GM12892 (cell line): Measurements from ENCODE around the gene MACROD2.

Experiments used
- DNase-seq: peaks from one replicate; pipeline ENCODE4 v3.0.0; 2011; ENCODE audit not compliant: insufficient read length
- FAIRE-seq: peaks from 2 replicates; lab custom pipeline; 2011; peaks lifted over from hg19 to GRCh38; lab: Jason Lieb, UNC
- POLR2A ChIP-seq: IDR thresholded peaks from 2 replicates; pipeline ENCODE4 v1.6.1; 2011; ENCODE audit warnings: low read depth, low read length, control low read depth
- POLR2AphosphoS5 ChIP-seq: IDR thresholded peaks from 2 replicates; pipeline ENCODE4 v1.6.1; 2011; ENCODE audit warnings: low read depth, low read length, control low read depth
- TAF1 ChIP-seq: IDR thresholded peaks from 2 replicates; pipeline ENCODE4 v1.6.1; 2011; ENCODE audit warnings: low read depth, mild to moderate bottlenecking, control low read depth, low read length, borderline replicate concordance

MACROD2 gene

DNA sequence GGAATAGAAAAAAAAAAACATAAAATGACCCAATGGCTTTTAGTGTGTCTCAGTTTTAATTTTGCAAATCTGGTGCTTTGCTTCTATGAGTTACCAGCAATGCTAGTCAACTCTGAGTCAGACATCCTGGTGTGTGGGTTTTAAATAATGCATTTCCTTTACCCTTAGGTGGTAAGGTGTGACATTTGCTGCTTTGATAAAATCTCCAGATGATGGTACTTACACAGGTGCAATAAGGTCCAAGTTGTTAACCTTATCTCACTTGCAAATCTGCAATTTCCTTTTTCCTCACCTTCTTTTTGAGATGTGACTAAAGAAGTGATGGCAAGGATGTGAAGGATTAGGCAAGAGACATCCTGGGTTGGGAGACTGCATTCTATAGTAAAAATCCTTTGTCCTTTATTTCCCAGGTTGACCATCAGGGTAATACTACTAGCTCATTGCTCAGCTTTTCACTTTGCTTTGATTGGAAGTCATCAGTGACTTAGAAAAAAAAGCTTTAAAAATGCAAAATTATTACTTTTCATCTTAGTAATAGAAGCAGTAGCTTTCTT lies 1160.6 kb downstream of the MACROD2 start:
- FAIRE-seq = no peak
- TF ChIP-seq TAF1 (no peak), POLR2A (no peak)
- no peak for DNase-seq

GRCh38 chr20:15158533-15158932 lies 1163.2 kb downstream of the MACROD2 start:
- no peak for DNase-seq
- no peak for FAIRE-seq
- TF ChIP-seq POLR2A (no peak), TAF1 (no peak), POLR2AphosphoS5 (no peak)

- DNase-seq = no peak
- FAIRE-seq = peak; percentile 89
- TF ChIP-seq TAF1 (no peak), POLR2A (no peak), POLR2AphosphoS5 (no peak)
These were observed 1166.8 kb downstream of the MACROD2 start for GRCh38 chr20:15162079-15162647.

DNA sequence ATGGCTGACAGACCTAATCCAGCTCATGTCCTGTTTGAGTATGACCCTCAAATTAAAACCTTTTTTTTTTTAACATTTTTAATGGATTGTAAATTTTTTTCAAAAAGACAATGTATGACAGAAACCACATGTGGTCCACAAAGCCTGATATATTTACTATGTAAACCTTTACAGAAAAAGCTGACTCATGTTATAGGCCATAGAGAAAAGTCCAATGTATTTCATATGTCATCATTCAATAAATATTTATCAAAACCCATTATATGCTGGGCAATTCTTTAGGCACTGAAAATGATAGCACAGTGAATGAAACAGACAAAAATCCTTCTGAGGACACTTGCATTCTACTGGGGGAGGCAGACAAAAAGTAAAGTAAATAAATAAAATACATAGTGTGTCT lies 1168.3 kb downstream of the MACROD2 start:
- FAIRE-seq (no peak), DNase-seq (no peak)
- TF ChIP-seq POLR2A = no peak
- no peak for TF ChIP-seq TAF1
- no peak for TF ChIP-seq POLR2AphosphoS5

- no peak for FAIRE-seq
- TF ChIP-seq TAF1 = no peak
- no peak for TF ChIP-seq POLR2A
- TF ChIP-seq POLR2AphosphoS5 = no peak
These were observed 1169.4 kb downstream of the MACROD2 start for GRCh38 chr20:15164726-15165125.

GRCh38 chr20:15166744-15167143 lies 1171.4 kb downstream of the MACROD2 start:
- no peak for TF ChIP-seq POLR2AphosphoS5
- no peak for TF ChIP-seq POLR2A
- TF ChIP-seq TAF1 = no peak
- no peak for FAIRE-seq
- DNase-seq = no peak

More at GRCh38 chr20:15164726-15165125, 1169.4 kb downstream of the MACROD2 start:
- DNase-seq = no peak

GRCh38 chr20:15171016-15171415 lies 1175.7 kb downstream of the MACROD2 start:
- TF ChIP-seq POLR2AphosphoS5 = no peak
- TF ChIP-seq TAF1 = no peak
- no peak for TF ChIP-seq POLR2A
- FAIRE-seq (no peak), DNase-seq (no peak)

- FAIRE-seq (no peak), DNase-seq (no peak)
- TF ChIP-seq POLR2AphosphoS5 (no peak), TAF1 (no peak), POLR2A (no peak)
These were observed 1181.6 kb downstream of the MACROD2 start for GRCh38 chr20:15176929-15177328.

- FAIRE-seq (no peak), DNase-seq (no peak)
- TF ChIP-seq POLR2AphosphoS5 (no peak), TAF1 (no peak), POLR2A (no peak)
These were observed 1183.3 kb downstream of the MACROD2 start for GRCh38 chr20:15178581-15178980.

DNA sequence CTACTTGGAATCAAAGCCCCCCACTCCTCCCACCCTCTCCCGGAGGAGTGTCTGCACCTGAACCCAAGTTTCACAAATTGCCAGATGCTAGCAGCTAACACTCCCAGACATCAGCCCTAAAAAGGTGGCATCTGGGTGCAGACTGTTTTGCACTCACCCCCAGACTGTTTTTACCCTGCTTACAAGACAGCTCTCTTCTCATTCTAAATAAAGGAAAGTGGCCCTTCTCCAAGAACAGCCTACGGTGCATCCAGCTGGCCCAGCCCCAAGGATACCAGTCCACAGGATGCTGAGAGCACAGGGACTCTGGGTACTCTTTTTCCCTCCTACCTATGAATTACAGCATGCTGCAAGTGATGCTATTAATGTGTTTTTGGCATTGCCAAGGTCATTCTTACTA lies 1184.1 kb downstream of the MACROD2 start:
- no peak for DNase-seq
- FAIRE-seq = no peak
- TF ChIP-seq POLR2A (no peak), TAF1 (no peak), POLR2AphosphoS5 (no peak)

DNA sequence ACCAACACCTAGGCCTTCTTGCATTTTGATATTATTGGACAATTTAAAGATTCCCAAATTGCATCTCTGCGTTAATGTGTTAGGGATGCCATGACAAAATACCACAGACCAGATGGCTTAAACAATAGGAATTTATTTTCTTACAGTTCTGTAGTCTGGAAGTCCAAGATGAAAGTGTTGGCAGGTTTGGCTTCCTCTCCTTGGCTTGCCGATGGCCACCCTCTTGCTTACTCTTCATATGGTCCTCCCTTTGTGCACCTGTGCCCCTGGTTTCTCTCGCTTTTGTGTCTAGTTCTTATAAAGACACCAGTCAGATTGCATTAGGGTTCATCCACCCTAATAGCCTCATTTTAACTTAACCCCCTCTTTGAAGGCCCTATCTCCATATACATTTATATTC lies 1184.5 kb downstream of the MACROD2 start:
- TF ChIP-seq POLR2A = no peak
- no peak for TF ChIP-seq POLR2AphosphoS5
- TF ChIP-seq TAF1 = no peak
- FAIRE-seq (no peak), DNase-seq (no peak)

GRCh38 chr20:15185322-15185721 lies 1190.0 kb downstream of the MACROD2 start:
- no peak for TF ChIP-seq POLR2AphosphoS5
- no peak for TF ChIP-seq POLR2A
- no peak for TF ChIP-seq TAF1
- FAIRE-seq (no peak), DNase-seq (no peak)

DNA sequence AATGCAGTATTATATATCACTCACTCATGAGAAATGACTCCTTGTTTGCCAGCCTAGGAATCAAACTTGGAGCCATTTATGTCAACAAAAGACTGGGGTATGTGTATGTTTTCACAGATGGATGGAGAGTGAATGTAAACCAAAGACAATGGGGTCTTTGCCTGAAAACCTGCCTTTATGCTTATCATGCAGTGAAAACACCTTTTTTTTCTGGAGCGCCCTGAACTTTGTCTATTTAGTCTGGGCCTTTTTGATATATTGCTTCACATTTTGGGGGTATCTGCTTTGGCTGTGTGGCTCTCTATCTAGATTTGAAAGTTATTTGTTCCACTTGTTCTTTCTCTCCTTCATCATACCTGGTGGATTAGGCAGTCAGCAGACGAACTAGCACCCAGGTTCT lies 1190.6 kb downstream of the MACROD2 start:
- FAIRE-seq (no peak), DNase-seq (no peak)
- TF ChIP-seq POLR2AphosphoS5 (no peak), TAF1 (no peak), POLR2A (no peak)
